HUDEP-2 (cell line): ENCODE measurements around the gene HMGB1.

ENCODE experiments used
- DNase-seq, 76 experiments: peaks; one replicate each; lab custom pipeline; 2025; ENCODE audit not compliant: unreplicated experiment in 76 of 76; lab: John Stamatoyannopoulos, UW

The HMGB1 gene

DNA sequence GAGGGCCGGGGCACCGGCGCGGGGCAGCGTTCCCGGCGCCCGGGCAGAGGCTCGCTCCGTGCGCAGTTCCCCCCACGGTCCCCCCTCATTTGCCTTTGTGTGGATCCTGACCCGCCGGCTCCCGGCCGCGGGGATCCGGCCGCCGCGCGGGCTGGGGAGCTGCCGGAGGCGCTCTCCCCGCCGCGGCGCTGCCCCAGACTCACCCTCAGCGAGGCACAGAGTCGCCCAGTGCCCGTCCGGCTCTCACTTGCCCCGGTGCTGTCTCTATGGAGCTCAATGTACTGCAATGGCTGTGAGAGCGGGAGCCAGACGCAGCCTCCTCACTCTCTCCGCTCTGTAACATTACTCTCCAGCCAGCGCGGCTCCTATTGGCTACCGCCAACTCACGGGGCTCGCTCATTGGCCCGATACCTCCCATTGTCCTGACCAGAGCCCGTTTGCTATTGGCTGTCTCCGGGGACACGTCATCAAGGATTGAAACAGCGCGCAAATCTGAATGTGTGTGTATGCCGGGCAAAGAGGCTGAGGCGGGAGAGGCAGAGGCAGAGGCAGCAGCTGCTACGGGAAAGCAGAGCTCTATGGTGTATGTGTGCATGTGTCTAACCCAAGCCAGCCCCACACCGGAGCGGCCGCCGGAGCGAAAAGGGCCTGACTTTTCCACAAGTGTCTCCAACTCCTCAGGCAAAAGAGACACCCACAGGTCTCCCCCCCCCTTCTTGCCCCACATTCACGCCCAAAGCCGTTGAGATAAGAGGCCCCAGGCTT lies at the start of gene HMGB1:
Gene HMGB1, minus strand, starts transcription at position 344 of the 765 bp plus-strand sequence. CDS start 2,256 bp downstream, outside the sequence.
- DNase-seq: peak; percentile 73 to 99 (median 97)

DNA sequence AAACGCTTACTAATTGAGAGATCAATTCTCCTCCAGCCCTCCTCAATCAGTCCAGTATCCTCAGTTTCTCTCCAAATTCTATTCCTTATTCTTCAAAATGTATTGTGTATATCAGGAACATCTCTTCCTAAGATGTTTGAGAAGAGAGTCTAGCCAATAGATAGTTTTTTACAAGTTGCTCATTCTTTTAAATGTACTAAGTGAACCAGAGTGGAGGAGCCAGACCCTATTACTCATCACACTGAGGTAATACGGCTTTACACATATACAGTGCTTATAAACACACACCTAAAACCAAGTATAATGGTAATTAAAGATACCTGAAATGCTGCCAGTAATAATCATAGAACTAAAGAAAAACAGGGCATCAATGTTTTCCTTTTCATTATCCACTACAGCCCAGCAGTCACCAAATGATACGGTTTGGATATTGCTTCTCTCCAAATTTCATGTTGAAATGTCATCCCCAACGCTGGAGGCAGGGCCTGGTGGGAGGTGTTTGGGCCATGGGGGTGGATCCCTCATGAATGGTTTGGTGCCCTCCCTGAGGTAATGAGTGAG lies 45.2 kb upstream of the HMGB1 start:
- DNase-seq: no peak

DNA sequence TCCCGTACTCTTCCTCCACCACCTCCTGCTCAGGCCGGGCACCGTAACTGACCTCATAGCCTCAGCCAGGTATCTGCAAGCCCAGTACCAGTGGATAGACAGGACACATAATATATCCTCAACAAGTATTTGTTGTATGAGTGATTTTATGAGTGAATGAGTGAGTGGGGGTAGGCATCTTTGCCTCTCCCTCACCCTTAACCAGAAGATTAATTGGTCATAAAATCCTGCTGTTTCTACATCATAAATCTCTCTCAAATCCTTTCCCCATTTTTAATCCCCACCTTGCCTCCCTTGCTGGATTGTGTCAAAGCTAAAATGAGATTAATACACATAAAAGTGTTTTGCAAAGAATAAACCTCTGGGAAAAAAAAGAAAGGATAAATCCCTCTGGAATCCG lies 44.4 kb upstream of the HMGB1 start:
- DNase-seq: no peak

DNA sequence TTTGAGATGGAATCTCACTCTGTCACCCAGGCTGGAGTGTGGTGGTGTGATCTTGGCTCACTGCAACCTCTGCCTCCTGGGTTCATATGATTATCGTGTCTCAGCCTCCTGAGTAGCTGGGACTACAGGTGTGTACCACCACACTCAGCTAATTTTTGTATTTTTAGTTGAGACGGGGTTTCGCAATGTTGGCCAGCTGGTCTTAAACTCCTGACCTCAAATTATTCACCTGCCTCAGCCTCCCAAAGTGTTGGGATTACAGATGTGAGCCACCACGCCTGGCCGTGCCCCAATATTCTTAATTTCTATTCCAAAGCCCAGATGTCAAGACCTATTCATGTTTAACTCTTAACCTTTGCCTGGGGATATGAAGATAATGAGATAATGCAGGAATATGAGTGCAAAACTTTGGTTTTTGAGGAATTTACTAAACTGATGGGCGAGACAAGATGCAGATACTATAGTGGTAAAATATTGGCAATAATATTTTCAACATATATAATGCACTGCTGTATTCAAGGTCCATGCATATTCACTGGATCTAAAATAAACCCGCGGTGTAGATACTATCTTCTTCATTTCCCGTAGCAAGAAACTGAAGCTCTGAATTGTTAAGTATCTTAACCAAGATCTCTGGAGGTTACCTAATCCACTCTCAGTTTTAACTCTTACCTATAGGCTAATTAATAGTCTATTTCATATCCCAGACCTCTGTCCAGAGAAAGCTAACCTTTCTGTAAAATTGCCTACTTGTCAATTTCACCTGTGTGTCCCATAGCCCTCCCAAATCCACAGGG lies 43.7 kb upstream of the HMGB1 start:
- DNase-seq: no peak

DNA sequence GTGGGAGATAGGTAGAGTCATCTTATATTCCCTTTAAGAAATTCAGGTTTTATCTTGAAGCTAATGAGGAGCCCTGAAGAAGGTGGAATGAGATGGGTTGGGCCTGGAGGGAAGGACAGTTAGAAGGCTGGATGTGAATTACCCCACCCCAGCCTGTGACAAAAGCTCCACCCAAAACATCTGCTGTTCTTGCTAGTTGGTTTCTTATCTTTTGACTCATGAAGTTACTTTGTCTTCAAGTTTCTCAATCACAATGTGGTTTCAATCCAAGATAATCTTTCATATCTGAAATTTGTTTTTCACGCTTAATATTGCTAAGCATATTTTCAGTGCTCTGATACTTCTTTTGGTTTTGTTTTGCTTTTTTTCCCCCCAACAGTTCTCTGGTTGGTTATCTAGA lies 38.3 kb upstream of the HMGB1 start:
- peak in 73 of 76 experiments; percentile 12 to 89 (median 68) for DNase-seq

DNA sequence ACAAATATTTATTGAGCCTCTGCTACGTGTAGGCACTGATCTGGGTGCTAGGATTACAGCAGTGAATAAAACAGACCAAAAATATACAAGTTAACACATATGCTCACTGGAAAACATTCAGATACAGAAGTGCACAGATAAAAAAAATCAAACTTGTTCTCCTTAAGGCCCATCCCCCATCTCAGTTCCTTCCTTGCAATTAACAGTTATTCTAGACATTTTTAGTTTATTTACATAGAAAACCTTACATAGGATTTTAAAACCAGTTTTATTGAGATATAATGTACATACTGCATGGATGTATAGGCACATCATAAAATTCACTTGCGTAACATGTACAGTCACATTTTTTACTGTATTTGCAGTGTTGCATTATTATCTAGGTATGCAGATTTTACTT lies 36.5 kb upstream of the HMGB1 start:
- DNase-seq: peak in 1 of 76 experiments; percentile 14

DNA sequence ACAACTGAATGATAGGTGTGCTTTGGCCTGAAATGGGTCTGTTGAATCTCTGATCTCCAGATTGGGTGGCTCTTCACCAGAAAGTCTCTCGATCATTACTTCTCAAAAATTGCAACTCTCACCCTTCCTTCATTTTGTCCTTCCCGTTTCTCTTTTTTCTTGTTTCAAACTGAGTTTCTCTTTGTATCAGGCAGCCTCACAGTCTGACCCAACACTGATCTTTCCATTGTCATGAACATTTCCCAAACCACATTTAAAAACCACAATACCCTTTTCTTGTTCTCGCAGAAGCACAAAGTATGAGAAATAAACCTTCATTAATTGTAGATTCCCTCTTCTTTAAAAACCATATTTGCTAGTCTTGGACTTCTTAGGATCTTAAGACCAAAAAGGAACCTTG lies 33.6 kb upstream of the HMGB1 start:
- no peak for DNase-seq

DNA sequence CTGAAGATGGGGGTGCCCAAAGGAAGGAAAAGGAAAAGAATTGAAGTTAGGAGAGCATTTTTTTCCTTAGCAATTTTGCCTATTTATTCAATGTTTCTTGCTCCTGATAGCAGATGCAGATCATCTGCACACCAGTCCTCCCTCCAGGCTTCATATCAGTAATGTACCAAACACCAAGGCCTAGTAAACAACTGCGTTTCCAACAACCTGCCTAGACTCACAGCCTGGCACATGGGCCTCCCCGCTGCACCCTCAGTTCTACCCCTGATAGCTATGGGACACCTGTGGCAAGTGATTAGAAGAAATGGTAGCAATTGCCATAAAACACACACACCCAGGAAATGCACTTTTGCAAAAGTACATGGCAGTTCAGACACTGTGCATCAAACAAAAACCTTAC lies 30.4 kb upstream of the HMGB1 start:
- DNase-seq: peak in 57 of 76 experiments; percentile 4 to 71 (median 29)

DNA sequence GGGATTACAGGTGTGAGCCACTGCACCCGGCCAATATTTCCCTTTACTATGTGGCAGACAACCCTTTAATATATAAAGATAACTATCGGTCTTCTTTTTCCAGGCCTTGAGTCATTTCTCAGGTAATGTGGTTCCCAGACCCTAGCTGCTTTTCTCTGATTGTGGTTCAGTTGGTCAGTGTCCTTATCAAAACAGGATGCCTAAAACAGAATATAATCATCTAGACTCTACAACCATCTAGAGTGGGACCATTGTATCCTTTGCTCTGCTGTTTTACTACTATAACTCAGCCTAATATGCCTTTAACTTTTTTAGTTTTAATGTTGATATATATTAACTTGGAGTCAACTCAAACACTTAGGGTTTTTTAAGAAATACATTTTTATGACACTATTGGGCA lies 30.0 kb upstream of the HMGB1 start:
- DNase-seq: peak in 1 of 76 experiments; percentile 35

DNA sequence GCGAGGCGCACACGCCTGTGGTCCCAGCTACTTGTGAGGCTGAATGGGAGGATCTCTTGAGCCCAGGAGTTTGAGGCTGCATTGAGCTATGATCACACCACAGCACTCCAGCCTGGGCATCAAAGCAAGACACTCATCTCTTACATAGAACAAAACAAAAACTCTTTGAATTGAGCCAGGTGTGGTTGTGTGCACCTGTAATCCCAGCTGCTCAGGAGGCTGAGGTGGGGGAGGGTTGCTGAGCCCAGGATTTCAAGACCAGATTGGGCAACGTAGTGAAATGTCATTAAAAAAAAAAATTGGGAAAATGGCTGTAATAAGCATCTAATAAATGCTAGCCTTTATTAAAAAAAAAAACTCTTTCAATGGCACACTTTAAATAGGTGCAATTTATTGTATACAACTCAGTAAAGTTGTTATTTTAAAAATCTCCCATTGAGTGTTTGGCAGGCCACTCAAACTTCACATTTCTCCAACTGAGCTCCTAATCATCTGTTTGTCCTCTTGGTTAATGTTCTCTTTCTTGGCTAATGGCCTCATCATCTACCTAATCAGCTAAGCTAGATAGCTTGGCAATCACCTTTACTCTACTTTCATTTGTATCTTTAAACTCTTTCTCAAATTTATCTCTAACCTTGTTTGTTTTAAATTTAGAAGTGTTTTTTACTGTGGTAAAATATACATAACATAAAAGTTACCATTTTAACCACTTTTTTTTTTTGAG lies 28.1 kb upstream of the HMGB1 start:
- no peak for DNase-seq

DNA sequence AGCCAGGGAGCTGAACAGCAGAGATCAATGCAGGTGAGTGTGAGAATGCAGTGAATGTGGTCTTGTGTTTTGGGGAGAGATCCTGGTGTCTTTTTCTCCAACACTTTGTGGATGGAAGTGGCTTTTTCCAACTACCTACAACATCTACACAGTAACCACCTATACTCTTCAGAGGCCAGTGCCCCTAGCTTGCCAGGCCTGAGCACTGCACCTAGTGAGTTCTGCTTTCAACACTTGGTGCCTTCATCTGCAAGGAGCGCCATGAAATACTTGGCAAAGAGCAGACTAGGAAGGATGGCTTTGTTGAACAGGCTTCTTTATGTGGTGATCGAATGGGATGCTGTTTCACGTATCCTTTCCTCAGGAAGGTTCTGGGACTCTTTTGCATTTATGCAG lies 21.3 kb upstream of the HMGB1 start:
- no peak for DNase-seq

DNA sequence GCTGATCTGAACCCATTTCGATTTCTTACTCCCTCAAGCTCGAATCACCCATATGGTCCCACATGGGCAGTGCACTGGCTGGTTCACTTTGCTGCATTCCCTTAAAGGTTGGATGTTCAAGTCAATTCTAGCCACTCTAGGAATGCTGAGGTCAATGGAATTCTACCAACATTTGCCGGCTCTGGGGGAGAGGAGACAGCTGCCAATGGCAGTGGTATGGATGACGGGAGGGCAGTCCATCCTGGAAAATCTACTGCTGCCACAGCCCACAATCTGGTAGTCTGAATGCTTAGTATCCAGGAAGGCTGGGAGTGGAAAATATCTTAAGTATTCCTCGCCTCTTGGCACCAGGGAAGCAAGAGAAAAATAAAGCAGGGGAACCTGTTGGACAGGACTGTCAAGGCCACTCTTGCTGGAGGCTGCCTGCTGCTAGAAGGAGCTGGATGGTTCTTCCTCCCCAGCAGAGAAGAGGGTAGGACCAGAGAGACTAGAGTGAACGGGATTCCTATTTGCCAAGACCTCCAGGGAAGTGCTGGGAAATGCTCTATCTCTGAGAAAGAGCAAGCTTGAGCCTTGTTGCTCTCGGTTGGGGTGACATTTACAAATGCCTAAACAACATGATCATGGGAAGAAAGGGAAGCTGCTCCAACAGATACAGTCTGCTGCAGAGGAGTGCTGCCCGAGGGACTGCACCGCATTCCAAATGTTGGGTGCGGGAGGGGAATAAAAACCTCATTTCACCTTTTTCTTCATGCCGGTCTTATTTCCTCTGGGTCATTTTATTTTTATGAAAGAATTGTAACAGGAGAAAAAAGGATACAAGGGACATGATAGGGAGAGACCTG lies 20.7 kb upstream of the HMGB1 start:
- DNase-seq: no peak

DNA sequence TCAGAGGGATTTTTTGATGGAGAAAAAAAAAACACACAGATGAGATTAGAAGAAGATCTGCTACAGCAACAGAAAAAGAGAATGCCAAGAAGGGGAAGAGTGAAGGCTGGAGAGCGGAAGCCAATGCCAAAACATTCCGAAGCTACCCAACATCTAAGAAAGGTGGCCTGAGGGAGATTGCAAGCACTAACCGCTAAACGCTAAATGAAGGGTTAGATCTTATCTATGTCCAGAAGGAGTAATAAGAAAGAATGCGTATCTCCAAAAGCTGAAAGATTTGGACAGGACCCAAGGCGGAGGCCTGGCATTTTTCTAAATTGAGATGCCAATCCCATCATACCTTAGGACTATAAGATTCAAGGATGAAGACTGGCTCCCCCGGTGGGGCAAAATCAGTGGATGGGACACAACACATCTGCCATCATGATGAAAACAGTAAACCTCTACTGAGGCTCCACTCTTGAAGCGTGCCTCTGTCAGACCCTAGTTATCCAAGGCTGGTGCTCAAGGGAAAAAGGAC lies 15.6 kb upstream of the HMGB1 start:
- no peak for DNase-seq

DNA sequence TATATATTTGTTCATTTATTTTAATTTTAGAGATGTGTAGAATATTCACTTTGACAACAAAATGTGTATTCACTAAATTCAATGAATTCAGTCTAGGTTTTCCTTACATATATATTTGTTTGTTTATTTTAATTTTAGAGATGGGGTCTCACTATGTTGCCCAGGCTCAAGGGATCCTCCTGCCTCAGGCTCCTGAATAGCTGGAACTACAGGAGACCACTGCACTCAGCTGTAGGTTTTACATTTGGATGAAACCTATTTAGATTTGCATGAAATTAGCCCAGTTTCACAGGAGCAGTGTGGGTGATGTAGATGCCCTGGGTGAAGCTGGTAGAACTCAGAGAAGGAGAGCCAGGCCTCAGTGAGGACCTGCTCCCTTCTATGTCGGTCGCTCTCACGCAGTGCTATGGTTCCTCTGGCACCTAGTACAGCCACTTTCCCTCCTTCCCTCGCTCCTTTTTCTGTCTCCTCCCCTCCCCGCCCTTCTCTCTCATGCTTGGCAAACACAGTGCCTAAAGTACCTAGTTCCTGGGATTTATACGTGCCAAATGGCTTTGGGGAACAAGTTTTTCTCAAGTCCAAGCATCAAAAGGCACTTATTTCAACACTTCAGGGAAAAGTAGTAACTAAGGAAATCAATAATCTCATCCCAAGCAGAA lies 14.7 kb upstream of the HMGB1 start:
- no peak for DNase-seq

DNA sequence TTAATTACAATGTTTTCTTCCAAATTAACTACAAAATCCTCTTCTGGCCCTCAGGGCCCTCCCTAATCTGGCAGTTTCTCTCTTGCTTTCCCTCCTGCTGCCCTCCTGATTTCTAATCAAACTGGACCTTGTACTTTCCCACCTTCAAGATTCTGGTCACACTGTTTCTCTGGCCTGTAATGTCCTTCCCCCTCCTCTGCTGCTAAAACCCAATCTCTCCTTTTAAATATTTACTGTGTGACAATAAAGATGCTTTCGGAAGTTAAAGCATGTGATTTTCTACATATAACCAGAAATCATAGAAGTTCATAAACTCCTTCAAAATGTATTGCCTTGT lies 14.1 kb upstream of the HMGB1 start:
- no peak for DNase-seq

DNA sequence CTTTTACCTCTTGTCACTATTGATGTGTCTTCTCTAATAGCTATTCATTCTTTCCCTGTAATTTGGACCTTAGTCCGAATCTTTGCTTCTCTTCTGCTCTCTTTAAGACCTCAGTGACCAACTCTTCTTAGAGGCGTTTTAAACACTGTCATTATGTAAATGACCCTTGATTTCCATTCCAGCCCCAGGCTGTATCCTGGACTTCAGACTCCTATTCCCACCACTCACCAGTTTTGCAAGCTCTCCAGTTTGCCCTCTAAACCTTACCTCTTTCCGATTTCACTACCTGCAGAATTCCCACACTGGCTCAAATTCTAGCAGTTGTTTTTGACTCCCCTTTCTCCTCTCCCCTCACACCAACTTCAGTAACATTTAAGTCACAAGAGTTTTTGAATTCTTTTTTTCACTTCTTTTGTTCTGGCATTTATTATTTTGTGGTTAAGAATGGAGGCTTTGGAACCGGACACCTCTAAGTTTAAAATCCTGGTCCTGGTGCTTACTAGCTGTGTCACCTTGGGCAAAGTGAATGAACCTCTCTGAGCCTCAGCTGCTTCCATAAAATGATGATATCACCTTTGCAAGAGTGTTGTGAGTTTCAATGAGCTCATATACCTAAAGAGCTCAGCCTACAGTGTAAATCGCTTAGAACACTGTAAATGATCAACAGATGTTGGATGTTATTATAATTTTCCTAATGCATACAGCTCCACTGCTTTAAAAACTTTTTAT lies 13.6 kb upstream of the HMGB1 start:
- DNase-seq: no peak

DNA sequence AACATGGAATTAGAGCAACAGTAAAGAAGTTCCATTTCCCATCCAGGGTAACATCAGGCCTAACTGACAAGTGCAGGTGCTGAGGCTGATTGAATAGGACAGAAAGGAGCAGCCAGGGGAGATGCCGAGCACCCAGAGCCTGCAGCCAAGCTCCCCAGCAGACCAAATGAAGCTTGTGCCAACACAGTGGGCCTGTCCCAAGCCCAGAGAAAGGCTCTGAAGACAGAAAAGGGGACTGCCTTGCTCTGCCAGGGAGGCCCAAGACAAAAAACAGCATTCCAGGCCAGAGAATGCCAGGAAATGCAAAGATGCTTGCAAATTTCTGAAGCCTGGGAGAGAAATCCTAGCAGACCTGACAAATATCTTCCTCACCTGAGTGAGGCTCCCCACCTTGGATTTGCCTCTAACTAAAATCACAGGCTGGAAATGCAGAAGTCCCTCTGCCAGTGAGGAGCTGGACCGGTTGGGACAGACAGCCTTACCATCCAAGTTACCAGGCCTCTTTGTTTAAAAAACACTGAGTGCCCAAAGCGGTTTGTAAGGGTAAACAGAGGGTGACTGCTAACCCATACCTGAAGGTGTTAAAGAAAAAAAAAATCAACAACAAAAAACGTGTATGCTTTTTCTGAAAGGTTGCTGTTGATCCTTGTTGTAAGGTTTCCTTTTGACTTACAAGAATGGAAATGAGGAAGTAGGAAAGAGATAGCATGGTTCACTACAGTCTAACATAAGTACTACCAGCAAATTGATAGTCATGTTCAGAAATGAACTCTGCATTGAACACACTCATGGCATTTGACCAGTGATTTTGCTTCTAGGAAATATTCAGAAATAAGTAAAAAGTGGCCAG lies 11.8 kb upstream of the HMGB1 start:
- peak in 3 of 76 experiments; percentile 4 to 16 (median 13) for DNase-seq

DNA sequence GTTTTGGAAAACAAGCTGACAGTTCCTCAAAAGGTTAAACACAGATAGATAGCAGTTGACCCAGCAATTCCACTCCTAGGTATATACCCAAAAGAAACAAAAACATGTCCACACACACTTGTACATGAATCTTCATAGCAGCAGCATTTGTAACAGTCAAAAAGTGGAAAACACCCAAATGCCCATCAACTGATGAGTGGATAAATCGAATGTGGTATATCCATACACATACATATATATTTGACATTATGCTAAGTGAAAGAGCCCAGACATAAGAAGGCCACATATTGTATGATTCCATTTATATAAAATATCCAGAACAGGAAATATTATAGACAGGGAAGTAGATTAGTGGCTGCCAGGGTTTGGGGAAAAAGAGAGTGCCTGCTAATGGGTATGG lies 7.9 kb upstream of the HMGB1 start:
- DNase-seq: no peak
